Measurements from ENCODE around the gene DMD.

DMD gene

DNA sequence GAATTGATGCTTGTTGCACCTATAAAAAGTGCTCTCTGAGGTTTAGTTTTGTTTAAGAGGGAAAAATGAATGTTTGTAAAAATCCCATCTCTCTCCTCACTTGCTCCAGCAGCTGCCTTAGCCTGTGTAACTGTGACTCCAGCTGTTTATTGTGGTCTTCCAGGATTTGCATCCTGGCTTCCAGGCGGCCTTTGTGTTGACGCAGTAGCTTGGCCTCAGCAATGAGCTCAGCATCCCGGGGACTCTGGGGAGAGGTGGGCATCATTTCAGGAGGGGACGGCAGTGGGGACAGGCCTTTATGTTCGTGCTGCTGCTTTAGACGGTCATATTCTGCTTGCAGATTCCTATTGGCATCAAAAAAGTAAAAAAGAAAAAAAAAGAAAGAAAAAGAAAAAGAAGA lies 2064.2 kb downstream of the DMD start:
- DNase-seq = no peak

DNA sequence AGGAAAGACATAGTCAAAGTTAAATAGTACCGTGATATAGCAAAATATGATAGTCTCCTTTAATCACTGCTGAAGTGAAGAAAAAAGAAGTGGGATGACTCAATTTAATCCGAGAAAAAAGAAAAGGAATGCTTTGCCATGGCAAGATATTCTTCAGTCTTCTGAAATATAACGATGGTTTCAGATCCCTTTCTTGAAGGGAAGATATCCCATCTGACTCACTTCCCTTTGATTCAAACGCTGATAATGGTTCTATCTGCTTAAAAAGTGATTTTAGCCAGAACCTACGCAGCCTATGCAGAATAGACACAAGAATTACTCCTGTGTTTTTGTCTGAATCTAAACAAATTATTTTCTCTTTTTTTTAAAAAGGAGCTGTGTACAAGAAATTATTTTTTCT lies 2071.4 kb downstream of the DMD start:
- Histone ChIP-seq H3K36me3 (replicated peaks) (peaks cover 5% of the 10 kb centered on the region), H3K4me3 (ENCODE audit: low read depth, low read length) (no peak overlapping the region), H3K27me3 (replicated peaks) (no peaks in the 10 kb centered on the region), H3K27ac (no peak overlapping the region)
- DNase-seq = no peak
- in situ Hi-C loops (cut with HindIII; ENCODE audit: low pct_ligation_motif_present, low sequenced_read_pairs) = no loop called here
- TF ChIP-seq, protein P1, sequence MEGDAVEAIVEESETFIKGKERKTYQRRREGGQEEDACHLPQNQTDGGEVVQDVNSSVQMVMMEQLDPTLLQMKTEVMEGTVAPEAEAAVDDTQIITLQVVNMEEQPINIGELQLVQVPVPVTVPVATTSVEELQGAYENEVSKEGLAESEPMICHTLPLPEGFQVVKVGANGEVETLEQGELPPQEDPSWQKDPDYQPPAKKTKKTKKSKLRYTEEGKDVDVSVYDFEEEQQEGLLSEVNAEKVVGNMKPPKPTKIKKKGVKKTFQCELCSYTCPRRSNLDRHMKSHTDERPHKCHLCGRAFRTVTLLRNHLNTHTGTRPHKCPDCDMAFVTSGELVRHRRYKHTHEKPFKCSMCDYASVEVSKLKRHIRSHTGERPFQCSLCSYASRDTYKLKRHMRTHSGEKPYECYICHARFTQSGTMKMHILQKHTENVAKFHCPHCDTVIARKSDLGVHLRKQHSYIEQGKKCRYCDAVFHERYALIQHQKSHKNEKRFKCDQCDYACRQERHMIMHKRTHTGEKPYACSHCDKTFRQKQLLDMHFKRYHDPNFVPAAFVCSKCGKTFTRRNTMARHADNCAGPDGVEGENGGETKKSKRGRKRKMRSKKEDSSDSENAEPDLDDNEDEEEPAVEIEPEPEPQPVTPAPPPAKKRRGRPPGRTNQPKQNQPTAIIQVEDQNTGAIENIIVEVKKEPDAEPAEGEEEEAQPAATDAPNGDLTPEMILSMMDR (IDR thresholded peaks at IDR 0.05; ENCODE audit: low read depth, low read length, missing control alignments) = no peak

More for the DNA sequence above, 2064.2 kb downstream of the DMD start:
- in situ Hi-C loops (cut with HindIII; ENCODE audit: low pct_ligation_motif_present, low sequenced_read_pairs) = no loop called here
- no peak overlapping the region for H3K4me3 ChIP-seq (ENCODE audit: low read depth, low read length)
- no peak overlapping the region for H3K27ac ChIP-seq
- H3K36me3 ChIP-seq (replicated peaks) = peaks cover 3% of the 10 kb centered on the region
- no peaks in the 10 kb centered on the region for H3K27me3 ChIP-seq (replicated peaks)
- TF ChIP-seq, protein P1 (IDR thresholded peaks at IDR 0.05; ENCODE audit: low read depth, low read length, missing control alignments) = no peak

- Histone ChIP-seq H3K27ac (no peak overlapping the region), H3K36me3 (replicated peaks) (peaks cover 5% of the 10 kb centered on the region), H3K4me3 (ENCODE audit: low read depth, low read length) (no peak overlapping the region), H3K27me3 (replicated peaks) (no peaks in the 10 kb centered on the region)
- no peak for DNase-seq
- in situ Hi-C loops (cut with HindIII; ENCODE audit: low pct_ligation_motif_present, low sequenced_read_pairs) = no loop called here
- TF ChIP-seq, protein P1 (IDR thresholded peaks at IDR 0.05; ENCODE audit: low read depth, low read length, missing control alignments) = no peak
Measured at GRCh38 chrX:31138124-31138523, 2073.2 kb downstream of the DMD start.

GRCh38 chrX:31136144-31136611 lies 2075.2 kb downstream of the DMD start:
- no peak for DNase-seq
- TF ChIP-seq, protein P1 (IDR thresholded peaks at IDR 0.05; ENCODE audit: low read depth, low read length, missing control alignments) = no peak
- in situ Hi-C loops (cut with HindIII; ENCODE audit: low pct_ligation_motif_present, low sequenced_read_pairs) = no loop called here

DNA sequence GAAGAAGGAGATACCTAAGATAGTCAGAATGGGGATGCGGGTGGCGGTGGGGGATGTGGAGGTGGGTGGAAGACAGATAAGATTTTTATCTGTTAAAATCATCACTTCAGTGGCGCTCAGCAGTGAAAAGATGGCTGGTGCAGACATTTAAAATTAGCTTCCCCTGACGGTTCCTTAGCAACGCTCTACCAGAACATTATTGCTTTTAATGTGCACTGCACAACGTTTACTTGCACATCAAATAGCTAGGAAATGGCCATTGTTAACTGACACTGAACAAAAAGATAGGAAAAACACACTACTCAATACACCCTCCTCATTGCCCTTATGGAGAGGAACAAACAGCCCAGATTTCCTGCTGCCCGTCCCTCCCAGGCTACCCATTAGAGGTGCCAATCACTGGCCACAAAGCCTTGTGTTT lies 2078.5 kb downstream of the DMD start:
- peaks cover 2% of the 10 kb centered on the region for H3K36me3 ChIP-seq (replicated peaks)
- H3K27ac ChIP-seq = no peak overlapping the region
- in situ Hi-C loops (cut with HindIII; ENCODE audit: low pct_ligation_motif_present, low sequenced_read_pairs) = no loop called here
- no peak overlapping the region for H3K4me3 ChIP-seq (ENCODE audit: low read depth, low read length)
- TF ChIP-seq, protein P1 (IDR thresholded peaks at IDR 0.05; ENCODE audit: low read depth, low read length, missing control alignments) = no peak
- no peaks in the 10 kb centered on the region for H3K27me3 ChIP-seq (replicated peaks)
- no peak for DNase-seq

More at GRCh38 chrX:31136144-31136611, 2075.2 kb downstream of the DMD start:
- Histone ChIP-seq H3K4me3 (ENCODE audit: low read depth, low read length) (no peak overlapping the region), H3K27ac (no peak overlapping the region), H3K36me3 (replicated peaks) (peaks cover 7% of the 10 kb centered on the region), H3K27me3 (replicated peaks) (no peaks in the 10 kb centered on the region)

Measured in brain microvascular endothelial cell (primary cell).